Measurements from ENCODE around the gene MAGI1. TPM values are rescaled to one million over a fixed set of nuclear protein-coding genes. Genes with fewer than 3 reads are reported as not detected.
A peak's percentile ranks its signal among the peaks of the same experiment; 100 is the strongest.

The MAGI1 gene
- total and polyA plus RNA-seq, 2 donors (not counting 1 experiment from before 2014, with no cell fraction given), result 15.7 to 23.7 TPM

GRCh38 chr3:65734382-65734781 lies 304.3 kb downstream of the MAGI1 start:
- no peak overlapping the region for H3K9ac ChIP-seq (ENCODE audit: insufficient read depth, low read length)
- DNase-seq (ENCODE audit: low read depth in 2 of 2), result no peak
- no peaks in the 10 kb centered on the region for H3K79me2 ChIP-seq (ENCODE audit: control insufficient read depth, insufficient read depth, low read length)
- no peak overlapping the region for H3K4me2 ChIP-seq (ENCODE audit: extremely low read depth, insufficient read depth, low read length)
- H3K36me3 ChIP-seq (ENCODE audit: control insufficient read depth, insufficient read depth, low read length), result no peaks in the 10 kb centered on the region
- H2AFZ ChIP-seq (ENCODE audit: low read length), result no peak overlapping the region
- H3K9me3 ChIP-seq (ENCODE audit: control insufficient read depth, insufficient read depth, low read depth, low read length), result no peaks in the 10 kb centered on the region
- H3K27me3 ChIP-seq (ENCODE audit: control insufficient read depth, insufficient read depth, low read length), result no peaks in the 10 kb centered on the region
- no peak overlapping the region for H3K4me3 ChIP-seq (replicated peaks in 1 of 4; ENCODE audit: control extremely low read depth in 1 of 4, insufficient read depth in 1 of 4, low read depth in 3 of 4, low read length in 4 of 4)
- peaks cover 4% of the 10 kb centered on the region for H3K4me1 ChIP-seq (ENCODE audit: control insufficient read depth, extremely low read depth, insufficient read depth, low read length)
- no peak overlapping the region for H3K27ac ChIP-seq (ENCODE audit: insufficient read depth, low read length)
- TF ChIP-seq, protein P1, sequence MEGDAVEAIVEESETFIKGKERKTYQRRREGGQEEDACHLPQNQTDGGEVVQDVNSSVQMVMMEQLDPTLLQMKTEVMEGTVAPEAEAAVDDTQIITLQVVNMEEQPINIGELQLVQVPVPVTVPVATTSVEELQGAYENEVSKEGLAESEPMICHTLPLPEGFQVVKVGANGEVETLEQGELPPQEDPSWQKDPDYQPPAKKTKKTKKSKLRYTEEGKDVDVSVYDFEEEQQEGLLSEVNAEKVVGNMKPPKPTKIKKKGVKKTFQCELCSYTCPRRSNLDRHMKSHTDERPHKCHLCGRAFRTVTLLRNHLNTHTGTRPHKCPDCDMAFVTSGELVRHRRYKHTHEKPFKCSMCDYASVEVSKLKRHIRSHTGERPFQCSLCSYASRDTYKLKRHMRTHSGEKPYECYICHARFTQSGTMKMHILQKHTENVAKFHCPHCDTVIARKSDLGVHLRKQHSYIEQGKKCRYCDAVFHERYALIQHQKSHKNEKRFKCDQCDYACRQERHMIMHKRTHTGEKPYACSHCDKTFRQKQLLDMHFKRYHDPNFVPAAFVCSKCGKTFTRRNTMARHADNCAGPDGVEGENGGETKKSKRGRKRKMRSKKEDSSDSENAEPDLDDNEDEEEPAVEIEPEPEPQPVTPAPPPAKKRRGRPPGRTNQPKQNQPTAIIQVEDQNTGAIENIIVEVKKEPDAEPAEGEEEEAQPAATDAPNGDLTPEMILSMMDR (conservative IDR thresholded peaks at IDR 0.05 in 1 of 2, IDR thresholded peaks at IDR 0.05 in 1 of 2; ENCODE audit: low read depth in 1 of 2, low read length in 2 of 2), result no peak
- TF ChIP-seq EZH2 (IDR thresholded peaks at IDR 0.05; ENCODE audit: low read length, missing control alignments), result no peak
- H4K20me1 ChIP-seq (ENCODE audit: control insufficient read depth, extremely low read depth, insufficient read depth, low read length), result no peaks in the 10 kb centered on the region

GRCh38 chr3:65733459-65733858 lies 305.3 kb downstream of the MAGI1 start:
- Histone ChIP-seq H3K4me3 (replicated peaks in 1 of 4; ENCODE audit: control extremely low read depth in 1 of 4, insufficient read depth in 1 of 4, low read depth in 3 of 4, low read length in 4 of 4) (no peak overlapping the region), H3K4me1 (ENCODE audit: control insufficient read depth, extremely low read depth, insufficient read depth, low read length) (peaks cover 4% of the 10 kb centered on the region), H3K79me2 (ENCODE audit: control insufficient read depth, insufficient read depth, low read length) (no peaks in the 10 kb centered on the region), H4K20me1 (ENCODE audit: control insufficient read depth, extremely low read depth, insufficient read depth, low read length) (no peaks in the 10 kb centered on the region), H3K36me3 (ENCODE audit: control insufficient read depth, insufficient read depth, low read length) (no peaks in the 10 kb centered on the region), H3K27me3 (ENCODE audit: control insufficient read depth, insufficient read depth, low read length) (no peaks in the 10 kb centered on the region), H3K9ac (ENCODE audit: insufficient read depth, low read length) (no peak overlapping the region), H2AFZ (ENCODE audit: low read length) (no peak overlapping the region), H3K27ac (ENCODE audit: insufficient read depth, low read length) (no peak overlapping the region), H3K4me2 (ENCODE audit: extremely low read depth, insufficient read depth, low read length) (no peak overlapping the region), H3K9me3 (ENCODE audit: control insufficient read depth, insufficient read depth, low read depth, low read length) (no peaks in the 10 kb centered on the region)
- no peak for DNase-seq (ENCODE audit: low read depth in 2 of 2)
- TF ChIP-seq EZH2 (IDR thresholded peaks at IDR 0.05; ENCODE audit: low read length, missing control alignments), result no peak
- TF ChIP-seq, protein P1 (conservative IDR thresholded peaks at IDR 0.05 in 1 of 2, IDR thresholded peaks at IDR 0.05 in 1 of 2; ENCODE audit: low read depth in 1 of 2, low read length in 2 of 2), result no peak

DNA sequence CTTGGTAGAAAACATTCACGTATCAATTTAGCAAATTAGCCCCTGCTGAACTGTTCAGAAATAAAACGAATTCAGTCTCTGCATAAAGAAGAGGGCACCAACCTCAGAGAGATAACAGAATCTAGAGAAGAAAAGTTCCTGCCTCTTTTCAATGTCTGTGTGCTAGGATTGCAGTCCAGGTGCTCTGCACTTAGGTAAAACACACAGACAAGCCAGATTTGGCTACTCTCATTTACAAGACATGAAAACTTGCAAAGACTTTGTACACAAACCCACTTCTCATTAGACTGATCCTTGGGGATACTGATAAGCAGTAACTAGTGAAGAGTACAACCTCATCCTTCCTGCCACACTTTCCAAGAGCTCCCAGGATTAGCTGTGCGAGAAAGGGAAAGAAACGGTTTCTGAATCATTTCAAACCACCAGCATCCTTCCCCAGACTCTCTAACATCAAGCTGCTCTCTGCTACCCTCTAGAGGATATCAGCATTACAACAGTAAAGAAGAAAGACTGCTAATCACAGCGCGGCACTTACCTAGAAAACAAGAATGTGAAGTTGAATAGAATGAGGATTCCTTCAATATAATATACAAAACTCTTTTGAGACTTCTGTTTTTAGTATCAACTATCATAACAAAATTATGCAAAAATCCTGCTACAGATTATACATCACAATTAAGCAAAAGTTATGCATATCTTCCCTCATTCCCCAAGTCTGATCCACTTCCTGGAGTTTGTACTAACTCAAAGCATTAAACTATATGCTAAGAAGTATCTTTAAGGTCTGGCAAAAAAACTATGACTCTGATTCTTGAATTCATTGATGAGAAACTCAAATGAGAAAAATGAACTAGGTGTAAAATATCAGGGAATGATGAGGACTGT lies 306.4 kb downstream of the MAGI1 start:
- no peak overlapping the region for H2AFZ ChIP-seq (ENCODE audit: low read length)
- TF ChIP-seq, protein P1 (conservative IDR thresholded peaks at IDR 0.05 in 1 of 2, IDR thresholded peaks at IDR 0.05 in 1 of 2; ENCODE audit: low read depth in 1 of 2, low read length in 2 of 2), result peak; percentile 85 to 89
- TF ChIP-seq EZH2 (IDR thresholded peaks at IDR 0.05; ENCODE audit: low read length, missing control alignments), result no peak
- no peak overlapping the region for H3K27ac ChIP-seq (ENCODE audit: insufficient read depth, low read length)
- no peaks in the 10 kb centered on the region for H3K79me2 ChIP-seq (ENCODE audit: control insufficient read depth, insufficient read depth, low read length)
- peak overlapping the region; percentile 21 for H3K4me2 ChIP-seq (ENCODE audit: extremely low read depth, insufficient read depth, low read length)
- no peaks in the 10 kb centered on the region for H4K20me1 ChIP-seq (ENCODE audit: control insufficient read depth, extremely low read depth, insufficient read depth, low read length)
- H3K4me1 ChIP-seq (ENCODE audit: control insufficient read depth, extremely low read depth, insufficient read depth, low read length), result peaks cover 4% of the 10 kb centered on the region
- no peak overlapping the region for H3K9ac ChIP-seq (ENCODE audit: insufficient read depth, low read length)
- no peaks in the 10 kb centered on the region for H3K27me3 ChIP-seq (ENCODE audit: control insufficient read depth, insufficient read depth, low read length)
- no peaks in the 10 kb centered on the region for H3K9me3 ChIP-seq (ENCODE audit: control insufficient read depth, insufficient read depth, low read depth, low read length)
- no peak overlapping the region for H3K4me3 ChIP-seq (replicated peaks in 1 of 4; ENCODE audit: control extremely low read depth in 1 of 4, insufficient read depth in 1 of 4, low read depth in 3 of 4, low read length in 4 of 4)
- DNase-seq (ENCODE audit: low read depth in 2 of 2), result peak; percentile 60 to 71
- H3K36me3 ChIP-seq (ENCODE audit: control insufficient read depth, insufficient read depth, low read length), result no peaks in the 10 kb centered on the region
